Hepatocyte (in vitro differentiated cells): ENCODE measurements around the gene SERPINH1. TPM values are rescaled to one million over a fixed set of nuclear protein-coding genes. Genes with fewer than 3 reads are reported as not detected.

Source experiments
- DNase-seq: peaks from one replicate; pipeline ENCODE4 v3.0.0-alpha.2; 2016; ENCODE audit warnings: low spot score
- H2AFZ ChIP-seq: fragments of 200-600 bp; sonication (generic); 2 replicates; pipeline ENCODE4 v1.6.0; 2016; ENCODE audit warnings: antibody characterized with exemption, mild to moderate bottlenecking
- H3K27ac ChIP-seq: fragments of 200-600 bp; sonication (generic); 2 replicates; pipeline ENCODE4 v1.5.1; 2016; ENCODE audit warnings: mild to moderate bottlenecking
- H3K27me3 ChIP-seq: fragments of 200-600 bp; sonication (generic); 2 replicates; pipeline ENCODE4 v1.6.1; 2016
- H3K36me3 ChIP-seq: fragments of 200-600 bp; sonication (generic); replicated peaks from 2 replicates; pipeline ENCODE4 v1.5.1; 2016; ENCODE audit warnings: low read depth; ENCODE audit not compliant: insufficient read depth
- H3K4me1 ChIP-seq: fragments of 200-600 bp; sonication (generic); 2 replicates; pipeline ENCODE4 v1.5.1; 2016; ENCODE audit warnings: mild to moderate bottlenecking, moderate library complexity; ENCODE audit not compliant: insufficient read depth
- H3K4me2 ChIP-seq: fragments of 200-600 bp; sonication (generic); 2 replicates; pipeline ENCODE4 v1.6.0; 2016
- H3K4me3 ChIP-seq: fragments of 200-600 bp; sonication (generic); 2 replicates; pipeline ENCODE4 v1.5.1; 2016; ENCODE audit warnings: mild to moderate bottlenecking
- H3K79me2 ChIP-seq: fragments of 200-600 bp; sonication (generic); 2 replicates; pipeline ENCODE4 v1.6.0; 2017; ENCODE audit warnings: mild to moderate bottlenecking
- H3K9me2 ChIP-seq: fragments of 200-600 bp; sonication (generic); replicated peaks from 2 replicates; pipeline ENCODE4 v1.6.0; 2017; ENCODE audit warnings: mild to moderate bottlenecking; ENCODE audit not compliant: insufficient read depth
- H3K9me3 ChIP-seq: fragments of 200-600 bp; sonication (generic); 2 replicates; pipeline ENCODE4 v1.5.1; 2016; ENCODE audit warnings: low read depth, mild to moderate bottlenecking
- H4K20me1 ChIP-seq: fragments of 200-600 bp; sonication (generic); 2 replicates; pipeline ENCODE4 v1.6.0; 2016; ENCODE audit warnings: mild to moderate bottlenecking; ENCODE audit not compliant: insufficient read depth, poor library complexity, severe bottlenecking
- CTCF ChIP-seq: fragments of 200-600 bp; sonication (generic); IDR thresholded peaks from 2 replicates; pipeline ENCODE4 v1.5.1; 2016; ENCODE audit warnings: antibody characterized with exemption, mild to moderate bottlenecking; ENCODE audit not compliant: poor library complexity
- EZH2 ChIP-seq: fragments of 200-600 bp; sonication (generic); IDR thresholded peaks from 2 replicates; pipeline ENCODE4 v1.6.1; 2016; ENCODE audit warnings: antibody characterized with exemption, mild to moderate bottlenecking, borderline replicate concordance
- EZH2phosphoT487 ChIP-seq: fragments of 200-600 bp; sonication (generic); IDR thresholded peaks from one replicate; pipeline ENCODE4 v1.6.1; 2018; ENCODE audit warnings: antibody characterized with exemption, mild to moderate bottlenecking, low read depth, moderate library complexity; ENCODE audit not compliant: unreplicated experiment, severe bottlenecking
- WGBS: methylation state at CpG from one replicate; pipeline ENCODE4 v1.1.6; 2016; ENCODE audit warnings: low lambda C conversion rate; ENCODE audit errors: missing lambda C conversion rate; 5-methylcytosine and 5-hydroxymethylcytosine counted together
- polyA plus RNA-seq: library from polyadenylated mRNA; unstranded; fragments of >200 nt; fragmentation: Nextera tagmentation; extraction: Ambion mirVana; gene quantifications from 2 replicates; pipeline ENCODE4 v1.2.1, GENCODE V29; 2016
- total RNA-seq: library from RNA; depleted of rRNA; stranded (reverse); fragments of >200 nt; gene quantifications from 2 replicates; pipeline ENCODE4 v1.2.3, GENCODE V29; 2014

Gene SERPINH1
- total and polyA plus RNA-seq, 2 experiments from 2014 or later: 479 to 805 TPM

- WGBS: 71% methylated on average over 6 of the region's 6 CpGs
- H3K36me3 ChIP-seq: no peaks in the 10 kb centered on the region
- no peak overlapping the region for H3K4me3 ChIP-seq
- H3K27me3 ChIP-seq: no peaks in the 10 kb centered on the region
- no peaks in the 10 kb centered on the region for H3K79me2 ChIP-seq
- no peaks in the 10 kb centered on the region for H3K9me3 ChIP-seq
- no peak overlapping the region for H3K27ac ChIP-seq
- H3K4me2 ChIP-seq: no peak overlapping the region
- no peaks in the 10 kb centered on the region for H4K20me1 ChIP-seq
- no peaks in the 10 kb centered on the region for H3K9me2 ChIP-seq
- peaks cover 9% of the 10 kb centered on the region for H3K4me1 ChIP-seq
- no peak for DNase-seq
- TF ChIP-seq EZH2: no peak
- TF ChIP-seq EZH2phosphoT487: no peak
- TF ChIP-seq CTCF: no peak
- no peak overlapping the region for H2AFZ ChIP-seq
These were observed 29.9 kb downstream of the SERPINH1 start for GRCh38 chr11:75591966-75592365.

GRCh38 chr11:75592715-75593114 is 30.7 kb downstream of the SERPINH1 start:
- WGBS: 61% methylated on average over 2 of the region's 2 CpGs
- no peak for DNase-seq
- no peaks in the 10 kb centered on the region for H3K27me3 ChIP-seq

GRCh38 chr11:75593286-75593915 is 31.3 kb downstream of the SERPINH1 start:
- H3K27me3 ChIP-seq: no peaks in the 10 kb centered on the region
- DNase-seq: peak; percentile 46
- H3K9me3 ChIP-seq: no peaks in the 10 kb centered on the region

More at GRCh38 chr11:75592715-75593114, 30.7 kb downstream of the SERPINH1 start:
- Histone ChIP-seq H3K4me3 (no peak overlapping the region), H3K27ac (no peak overlapping the region), H4K20me1 (no peaks in the 10 kb centered on the region), H2AFZ (no peak overlapping the region), H3K36me3 (no peaks in the 10 kb centered on the region), H3K9me2 (no peaks in the 10 kb centered on the region), H3K4me1 (peaks cover 9% of the 10 kb centered on the region), H3K79me2 (no peaks in the 10 kb centered on the region), H3K9me3 (no peaks in the 10 kb centered on the region), H3K4me2 (no peak overlapping the region)
- TF ChIP-seq CTCF: no peak
- no peak for TF ChIP-seq EZH2
- no peak for TF ChIP-seq EZH2phosphoT487

More at GRCh38 chr11:75593286-75593915, 31.3 kb downstream of the SERPINH1 start:
- TF ChIP-seq EZH2 (no peak), CTCF (no peak), EZH2phosphoT487 (no peak)
- WGBS: 67% methylated on average over 2 of the region's 2 CpGs
- no peaks in the 10 kb centered on the region for H4K20me1 ChIP-seq
- H3K27ac ChIP-seq: no peak overlapping the region
- H3K36me3 ChIP-seq: no peaks in the 10 kb centered on the region
- H3K79me2 ChIP-seq: no peaks in the 10 kb centered on the region
- H3K4me1 ChIP-seq: peaks cover 8% of the 10 kb centered on the region
- no peak overlapping the region for H2AFZ ChIP-seq
- H3K4me2 ChIP-seq: no peak overlapping the region
- no peaks in the 10 kb centered on the region for H3K9me2 ChIP-seq
- no peak overlapping the region for H3K4me3 ChIP-seq
